ENCODE results near the gene DCST2.

Gene DCST2

GRCh38 chr1:155069551-155070157 lies 36.1 kb upstream of the DCST2 start:
- DNase-seq = no peak

DNA sequence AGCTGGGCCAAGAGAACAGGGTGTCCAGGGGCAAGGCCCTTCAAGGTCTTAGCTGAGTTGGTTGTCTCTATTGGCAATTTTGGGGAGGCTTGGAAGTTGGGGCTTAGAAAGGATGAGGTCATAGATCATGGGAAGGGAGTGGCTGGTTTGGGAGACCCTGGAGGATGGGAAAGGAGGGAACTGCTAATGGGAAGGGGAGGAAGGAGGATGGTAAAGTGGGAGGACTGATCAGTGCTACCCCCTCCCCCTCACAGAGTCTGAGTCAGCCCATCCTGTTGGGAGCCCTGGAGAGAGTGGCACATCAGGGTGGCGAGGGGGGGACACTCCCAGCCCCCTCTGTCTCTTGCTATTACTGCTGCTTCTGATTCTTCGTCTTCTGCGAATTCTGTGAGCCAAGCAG lies 35.0 kb upstream of the DCST2 start:
- DNase-seq = no peak

DNA sequence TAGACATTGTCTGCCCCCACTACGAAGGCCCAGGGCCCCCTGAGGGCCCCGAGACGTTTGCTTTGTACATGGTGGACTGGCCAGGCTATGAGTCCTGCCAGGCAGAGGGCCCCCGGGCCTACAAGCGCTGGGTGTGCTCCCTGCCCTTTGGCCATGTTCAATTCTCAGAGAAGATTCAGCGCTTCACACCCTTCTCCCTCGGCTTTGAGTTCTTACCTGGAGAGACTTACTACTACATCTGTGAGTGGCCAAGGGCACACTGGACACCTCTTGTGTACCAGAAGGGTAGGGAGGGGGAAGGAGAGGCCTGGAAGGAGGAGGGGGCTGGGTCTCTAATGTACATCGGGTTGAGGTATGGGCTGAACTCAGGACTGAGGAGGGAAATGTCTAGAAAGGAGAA lies 33.2 kb upstream of the DCST2 start:
- DNase-seq = no peak

DNA sequence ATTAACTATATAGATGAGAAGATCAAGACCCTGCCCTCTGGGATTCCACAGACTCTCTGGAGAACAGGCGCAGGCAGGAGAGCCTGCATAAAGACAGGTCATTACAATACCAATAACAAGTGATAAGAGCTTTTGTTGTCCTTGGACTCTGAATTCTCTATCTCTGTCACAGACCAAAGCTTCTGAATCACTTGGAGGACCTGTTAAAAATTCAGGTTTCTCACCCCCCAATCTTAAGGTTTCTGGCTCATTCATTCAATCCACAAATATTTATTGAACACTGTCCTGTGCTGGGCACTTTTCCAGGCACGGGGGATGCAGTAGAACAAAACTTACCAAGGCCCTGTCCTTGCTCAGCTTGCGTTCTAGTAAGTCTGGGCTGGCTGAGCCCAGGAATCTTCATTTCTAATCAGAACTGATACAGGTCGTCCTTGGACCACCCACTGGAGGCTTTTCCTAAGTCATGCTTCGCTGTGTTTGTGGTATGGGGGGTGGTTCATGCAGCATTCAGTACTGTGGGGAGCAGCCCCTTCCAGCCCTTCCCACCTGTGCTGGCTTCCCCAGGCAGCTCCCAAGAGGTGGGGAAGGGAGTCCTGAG lies 31.4 kb upstream of the DCST2 start:
- DNase-seq = no peak

DNA sequence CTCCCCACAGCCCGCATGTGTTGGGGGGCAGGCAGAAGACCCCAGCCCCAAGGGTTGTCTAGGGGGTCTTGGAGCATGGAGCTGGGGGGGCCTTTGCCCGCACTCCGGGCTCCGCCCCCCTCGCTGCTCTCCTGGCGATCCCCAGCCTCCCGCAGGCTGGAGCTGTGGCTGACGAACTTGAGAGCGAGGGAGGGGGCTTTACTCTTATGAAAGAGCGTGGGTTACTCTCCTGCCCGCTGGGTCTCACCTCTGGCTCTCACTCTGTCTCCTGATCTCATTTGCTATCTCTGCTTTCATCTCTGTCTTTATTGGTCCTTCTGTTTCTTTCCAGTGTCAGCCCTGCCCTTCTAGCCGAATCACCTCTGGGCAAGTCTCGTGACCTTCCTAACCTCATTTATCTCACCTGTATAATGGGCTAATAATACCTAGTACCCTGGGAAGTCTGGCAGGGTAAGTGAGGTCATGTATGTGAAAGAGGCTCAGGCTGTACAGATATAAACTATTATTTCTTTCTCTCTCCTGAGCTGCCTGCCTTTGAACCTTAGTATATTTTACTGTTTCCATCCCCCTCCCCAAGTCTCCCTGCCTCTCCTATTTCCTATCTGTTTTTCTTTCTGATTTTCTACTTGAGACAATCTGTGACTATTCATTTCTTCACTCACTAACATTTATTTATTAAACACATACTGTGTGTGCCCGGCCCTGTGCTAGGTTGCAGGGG lies 30.7 kb upstream of the DCST2 start:
- DNase-seq = peak; percentile 84

DNA sequence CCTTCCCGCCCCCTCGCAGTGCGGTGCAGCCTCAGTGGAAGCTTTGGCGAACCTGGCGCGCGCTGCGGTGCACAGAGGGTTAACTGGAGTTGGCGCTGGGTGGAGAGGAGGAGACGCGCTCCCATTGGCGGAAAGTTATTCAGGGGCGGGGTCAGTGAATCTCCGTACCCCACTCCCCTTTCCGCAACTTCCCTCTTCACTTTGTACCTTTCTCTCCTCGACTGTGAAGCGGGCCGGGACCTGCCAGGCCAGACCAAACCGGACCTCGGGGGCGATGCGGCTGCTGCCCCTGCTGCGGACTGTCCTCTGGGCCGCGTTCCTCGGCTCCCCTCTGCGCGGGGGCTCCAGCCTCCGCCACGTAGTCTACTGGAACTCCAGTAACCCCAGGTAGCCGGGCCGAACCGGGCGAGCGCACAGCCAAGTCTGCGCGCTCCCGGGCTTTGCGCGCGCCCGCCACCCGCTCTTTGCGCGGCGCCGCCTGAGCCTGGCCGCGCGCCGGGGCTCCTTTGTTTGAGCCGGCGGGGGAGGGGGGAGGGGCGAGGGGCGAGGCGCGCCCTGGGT lies 30.0 kb upstream of the DCST2 start, which contains the start of gene EFNA4:
EFNA4 (plus strand) TSS at position 191 of the 561 bp plus-strand sequence; CDS start at position 275, 84 bp downstream.
- DNase-seq = peak; percentile 89

DNA sequence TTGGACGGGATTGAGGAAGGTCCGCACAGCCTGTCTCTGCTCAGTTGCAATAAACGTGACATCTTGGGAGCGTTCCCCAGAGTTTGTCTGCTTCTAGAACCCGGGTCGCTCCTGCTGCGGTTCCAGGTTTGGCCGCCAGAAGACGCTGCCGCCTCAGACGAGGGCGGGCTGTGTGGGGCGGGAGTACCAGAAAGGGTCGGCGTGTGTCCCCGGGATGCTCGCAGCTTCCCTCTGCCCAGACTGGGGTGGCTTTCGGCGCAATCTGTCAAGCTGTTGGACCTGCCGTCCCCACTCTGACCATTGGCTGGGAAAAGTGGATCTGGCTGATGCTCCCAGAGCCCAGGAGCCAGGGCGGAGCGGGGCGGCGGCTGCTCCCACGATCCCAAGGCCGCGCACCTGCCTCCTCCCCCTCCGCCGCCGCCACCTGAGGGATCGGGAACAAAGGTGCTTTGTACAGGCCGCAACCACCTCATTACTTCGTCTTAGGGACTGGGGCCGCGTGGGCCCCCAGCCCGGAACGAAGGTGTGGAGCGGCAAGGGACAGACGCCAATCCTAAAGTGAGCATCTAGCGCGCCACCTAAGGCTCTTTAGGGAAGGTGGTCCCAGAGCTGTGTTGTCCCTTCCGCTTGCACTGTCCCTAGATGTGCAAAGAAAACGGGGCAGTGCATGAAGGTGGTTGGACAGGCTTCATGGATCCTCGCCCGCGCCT lies 29.3 kb upstream of the DCST2 start:
- DNase-seq = peak; percentile 90

DNA sequence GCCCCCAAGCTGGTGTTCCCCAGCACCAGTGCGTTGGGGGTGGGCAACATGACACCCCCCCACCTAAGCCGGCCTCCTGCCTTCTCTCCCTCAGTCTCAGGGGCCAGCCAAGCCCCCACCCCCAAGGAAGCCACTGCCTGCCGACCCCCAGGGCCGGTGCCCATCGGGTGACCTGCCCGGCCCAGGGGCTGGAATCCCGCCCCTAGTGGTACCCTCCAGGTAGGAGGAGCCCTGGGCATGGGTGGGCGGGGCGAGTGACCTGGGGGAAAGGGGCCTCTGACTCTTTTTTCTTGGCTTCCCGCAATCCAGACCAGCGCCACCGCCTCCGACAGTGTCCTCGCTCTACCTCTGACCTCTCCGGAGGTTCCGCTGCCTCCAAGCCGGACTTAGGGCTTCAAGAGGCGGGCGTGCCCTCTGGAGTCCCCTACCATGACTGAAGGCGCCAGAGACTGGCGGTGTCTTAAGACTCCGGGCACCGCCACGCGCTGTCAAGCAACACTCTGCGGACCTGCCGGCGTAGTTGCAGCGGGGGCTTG lies 28.6 kb upstream of the DCST2 start:
- peak; percentile 78 for DNase-seq

- peak; percentile 96 for DNase-seq
These were observed 28.0 kb upstream of the DCST2 start for GRCh38 chr1:155061381-155062150.

DNA sequence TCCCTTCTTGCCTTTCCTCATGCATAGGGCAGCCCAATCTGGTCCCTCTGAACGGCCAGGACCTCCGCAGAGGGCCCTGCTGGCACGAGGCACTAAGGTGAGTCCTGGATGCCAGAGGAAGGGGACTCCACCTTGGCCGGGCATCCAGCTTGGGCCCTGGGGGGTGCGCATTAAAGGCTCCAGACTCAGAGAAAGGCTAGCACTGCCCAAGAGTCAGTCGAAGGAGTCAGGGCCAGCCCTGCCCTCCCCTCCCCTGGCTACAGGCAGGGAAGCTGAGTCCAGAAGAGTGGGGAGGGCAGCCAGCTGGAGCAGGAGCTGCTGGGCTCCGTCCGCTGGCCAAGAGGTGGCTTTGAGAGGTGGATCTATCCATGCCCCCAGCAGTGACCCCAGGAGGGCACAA lies 27.2 kb upstream of the DCST2 start:
- no peak for DNase-seq

- DNase-seq = peak; percentile 21
These were observed 24.2 kb upstream of the DCST2 start for GRCh38 chr1:155057788-155058211.

DNA sequence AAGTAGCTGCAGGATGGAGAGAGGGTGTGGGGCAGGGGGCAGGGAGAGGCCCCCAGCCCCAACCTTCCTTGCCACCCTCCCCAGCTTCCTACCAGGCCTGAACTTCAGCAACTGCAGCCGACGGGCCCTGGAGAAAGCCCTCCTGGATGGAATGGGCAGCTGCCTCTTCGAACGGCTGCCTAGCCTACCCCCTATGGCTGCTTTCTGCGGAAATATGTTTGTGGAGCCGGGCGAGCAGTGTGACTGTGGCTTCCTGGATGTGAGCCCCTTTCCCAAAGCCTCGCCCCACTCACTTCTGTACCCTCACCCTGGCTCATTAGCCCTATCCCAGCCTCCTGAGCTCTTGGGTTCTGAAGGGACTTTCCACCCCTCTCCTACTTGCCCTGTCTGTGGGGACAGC lies 23.5 kb upstream of the DCST2 start:
- no peak for DNase-seq

DNA sequence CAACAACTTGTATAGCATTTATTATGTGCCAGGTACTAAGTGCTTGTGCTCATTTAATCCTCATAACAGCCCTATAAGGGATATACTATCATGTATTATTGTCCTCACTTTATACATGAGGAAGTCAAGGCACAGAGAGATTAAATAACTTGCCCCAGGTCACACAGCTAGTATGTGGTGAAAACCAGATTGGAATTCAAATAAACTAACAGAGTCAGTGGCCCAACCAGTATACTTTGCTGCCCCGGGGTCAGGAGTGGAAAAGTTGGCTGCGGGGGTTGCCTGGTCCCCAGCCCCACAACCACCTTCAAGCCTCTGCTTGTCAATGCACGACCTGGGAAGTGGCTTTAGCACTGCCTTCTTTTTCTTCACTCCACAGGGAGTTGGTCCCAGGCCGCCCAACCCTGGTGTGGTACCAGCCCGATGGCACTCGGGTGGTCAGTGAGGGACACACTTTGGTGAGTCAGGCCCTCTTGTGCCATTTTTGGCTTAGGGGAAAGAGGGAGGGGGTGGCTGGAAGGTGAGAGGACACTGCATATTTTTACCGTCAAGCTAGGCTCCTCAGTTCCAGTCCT lies 20.0 kb upstream of the DCST2 start:
- DNase-seq = no peak

DNA sequence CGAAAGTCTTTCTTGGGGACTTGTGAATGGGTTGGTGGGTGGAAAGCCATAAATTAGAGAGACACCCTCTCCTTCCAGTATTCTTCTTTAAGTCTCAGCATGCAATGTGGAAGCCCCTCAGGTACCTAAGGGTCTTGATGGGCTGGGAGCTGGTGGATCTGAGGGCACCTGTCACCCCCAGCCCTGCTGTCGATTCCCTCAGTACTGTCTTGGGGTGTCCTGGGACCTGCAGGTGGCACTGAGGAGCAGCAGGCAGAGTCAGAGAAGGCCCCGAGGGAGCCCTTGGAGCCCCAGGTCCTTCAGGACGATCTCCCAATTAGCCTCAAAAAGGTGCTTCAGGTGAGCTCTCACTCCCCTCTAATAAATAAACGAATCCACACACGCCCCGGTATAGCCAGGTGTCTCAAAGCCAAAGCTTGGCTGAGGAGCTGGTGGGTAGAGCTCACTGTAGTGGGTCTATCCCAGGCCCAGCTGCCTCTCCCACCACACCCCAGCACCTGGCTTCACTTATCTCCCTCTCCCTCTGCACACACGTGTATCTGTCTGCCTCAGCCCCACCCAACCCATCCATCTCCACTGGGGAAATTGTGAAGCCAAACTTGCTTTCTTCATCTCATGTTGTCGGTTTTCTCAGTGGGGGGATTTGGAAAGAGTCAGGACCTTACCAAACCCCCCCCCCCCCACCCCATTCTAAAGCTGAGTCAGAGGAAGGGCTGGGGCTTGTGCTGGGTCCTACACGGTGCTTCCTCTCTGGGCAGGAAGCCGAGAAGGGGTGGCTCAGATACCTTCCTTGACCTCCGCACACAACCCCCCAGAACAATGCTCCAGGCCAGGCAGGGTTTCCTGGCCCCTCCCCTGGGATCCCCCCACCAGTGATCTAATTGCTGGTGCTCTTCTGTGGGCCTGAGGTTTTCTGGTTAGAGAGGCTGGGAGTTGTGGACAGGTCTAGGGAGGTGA lies 19.1 kb upstream of the DCST2 start:
- DNase-seq = peak; percentile 33

GRCh38 chr1:155051777-155052398 lies 18.3 kb upstream of the DCST2 start:
- DNase-seq = peak; percentile 67

- DNase-seq = no peak
These were observed 17.8 kb upstream of the DCST2 start for GRCh38 chr1:155051342-155051776.

GRCh38 chr1:155050560-155051341 lies 17.2 kb upstream of the DCST2 start, which contains the start of gene ADAM15:
TSS of gene ADAM15 (plus strand) at chr1:155051316. CDS start at chr1:155051387, 71 bp downstream.
- peak; percentile 95 for DNase-seq

- DNase-seq = peak; percentile 58
These were observed 16.3 kb upstream of the DCST2 start for GRCh38 chr1:155049651-155050559.

All from DMS53 (cell line).